Calu3 (cell line): Measurements from ENCODE around the gene KANK4. TPM values are rescaled to one million over a fixed set of nuclear protein-coding genes. Genes with fewer than 3 reads are reported as not detected.

ENCODE experiments used
- BruUV-seq: library from RNA; stranded (reverse); fragments of 400-500 nt; replicated peaks from 2 replicates; lab custom pipeline; 2021; lab: Mats Ljungman, UMichigan
- CTCF ChIA-PET: fragments of 300-600 bp; sonication (Branson Sonifier 250); formaldehyde crosslinking; loops from one replicate; lab custom pipeline; 2022; ENCODE audit warnings: antibody characterized with exemption; lab: Charles Lee
- DNase-seq: peaks from one replicate; pipeline ENCODE4 v3.0.0; 2022
- H3K27ac Mint-ChIP-seq: one replicate; pipeline ENCODE4 v1.8.0; 2022; ENCODE audit warnings: mixed read lengths; ENCODE audit not compliant: unreplicated experiment
- H3K27me3 Mint-ChIP-seq: one replicate; pipeline ENCODE4 v1.8.0; 2022; ENCODE audit warnings: mixed read lengths; ENCODE audit not compliant: unreplicated experiment
- H3K36me3 Mint-ChIP-seq: one replicate; pipeline ENCODE4 v1.8.0; 2022; ENCODE audit warnings: mild to moderate bottlenecking, moderate library complexity, mixed read lengths; ENCODE audit not compliant: insufficient read depth, unreplicated experiment
- H3K4me1 Mint-ChIP-seq: one replicate; pipeline ENCODE4 v1.8.0; 2022; ENCODE audit warnings: mild to moderate bottlenecking, low read depth, mixed read lengths; ENCODE audit not compliant: unreplicated experiment
- H3K4me3 Mint-ChIP-seq: one replicate; pipeline ENCODE4 v1.8.0; 2022; ENCODE audit warnings: mild to moderate bottlenecking, low read depth, moderate library complexity, mixed read lengths; ENCODE audit not compliant: unreplicated experiment
- H3K9me3 Mint-ChIP-seq: one replicate; pipeline ENCODE4 v1.8.0; 2022; ENCODE audit warnings: low read depth, mixed read lengths; ENCODE audit not compliant: unreplicated experiment
- intact Hi-C: fragments of 100-400 bp; cut with micrococcal nuclease; formaldehyde crosslinking; loops from one replicate; pipeline ENCODE4 v1.10.0; 2022; ENCODE audit not compliant: unreplicated experiment
- total RNA-seq: library from RNA; stranded (reverse); gene quantifications from 2 replicates; pipeline ENCODE4 v1.2.3, GENCODE V29; 2022
- TF ChIP-seq, protein P1 (sequence below): fragments of 200-600 bp; IDR thresholded peaks from one replicate; pipeline ENCODE4 v1.8.0; 2022; ENCODE audit warnings: antibody characterized with exemption; ENCODE audit not compliant: unreplicated experiment

The KANK4 gene
- total RNA-seq, 1 experiment from 2014 or later, result not detected

- DNase-seq, result no peak
- no peaks in the 10 kb centered on the region for H3K36me3 Mint-ChIP-seq
- intact Hi-C loops, result no loop called here
- BruUV-seq, result no TSS peak
- TF ChIP-seq, protein P1, sequence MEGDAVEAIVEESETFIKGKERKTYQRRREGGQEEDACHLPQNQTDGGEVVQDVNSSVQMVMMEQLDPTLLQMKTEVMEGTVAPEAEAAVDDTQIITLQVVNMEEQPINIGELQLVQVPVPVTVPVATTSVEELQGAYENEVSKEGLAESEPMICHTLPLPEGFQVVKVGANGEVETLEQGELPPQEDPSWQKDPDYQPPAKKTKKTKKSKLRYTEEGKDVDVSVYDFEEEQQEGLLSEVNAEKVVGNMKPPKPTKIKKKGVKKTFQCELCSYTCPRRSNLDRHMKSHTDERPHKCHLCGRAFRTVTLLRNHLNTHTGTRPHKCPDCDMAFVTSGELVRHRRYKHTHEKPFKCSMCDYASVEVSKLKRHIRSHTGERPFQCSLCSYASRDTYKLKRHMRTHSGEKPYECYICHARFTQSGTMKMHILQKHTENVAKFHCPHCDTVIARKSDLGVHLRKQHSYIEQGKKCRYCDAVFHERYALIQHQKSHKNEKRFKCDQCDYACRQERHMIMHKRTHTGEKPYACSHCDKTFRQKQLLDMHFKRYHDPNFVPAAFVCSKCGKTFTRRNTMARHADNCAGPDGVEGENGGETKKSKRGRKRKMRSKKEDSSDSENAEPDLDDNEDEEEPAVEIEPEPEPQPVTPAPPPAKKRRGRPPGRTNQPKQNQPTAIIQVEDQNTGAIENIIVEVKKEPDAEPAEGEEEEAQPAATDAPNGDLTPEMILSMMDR, result no peak
- no peak overlapping the region for H3K27ac Mint-ChIP-seq
- CTCF ChIA-PET, result interaction anchor here (0.7 kb wide), 1 partner anchor 1208 kb away, joined by 3 read pairs; no protein-coding TSS in a partner anchor
- H3K27me3 Mint-ChIP-seq, result no peaks in the 10 kb centered on the region
- H3K4me1 Mint-ChIP-seq, result no peaks in the 10 kb centered on the region
- H3K4me3 Mint-ChIP-seq, result no peak overlapping the region
- peaks cover 11% of the 10 kb centered on the region for H3K9me3 Mint-ChIP-seq
Observed at GRCh38 chr1:62209931-62210595, 109.2 kb downstream of the KANK4 start.

- TF ChIP-seq, protein P1, result no peak
- H3K4me3 Mint-ChIP-seq, result no peak overlapping the region
- H3K27me3 Mint-ChIP-seq, result no peaks in the 10 kb centered on the region
- no peaks in the 10 kb centered on the region for H3K36me3 Mint-ChIP-seq
- CTCF ChIA-PET, result interaction anchor here (0.7 kb wide), 1 partner anchor 65 kb away, joined by 3 read pairs; no protein-coding TSS in a partner anchor
- H3K4me1 Mint-ChIP-seq, result no peaks in the 10 kb centered on the region
- intact Hi-C loops, result no loop called here
- H3K27ac Mint-ChIP-seq, result no peak overlapping the region
- no TSS peak for BruUV-seq
- H3K9me3 Mint-ChIP-seq, result peaks cover 11% of the 10 kb centered on the region
- DNase-seq, result no peak
Observed at GRCh38 chr1:62208970-62209369, 110.3 kb downstream of the KANK4 start.

DNA sequence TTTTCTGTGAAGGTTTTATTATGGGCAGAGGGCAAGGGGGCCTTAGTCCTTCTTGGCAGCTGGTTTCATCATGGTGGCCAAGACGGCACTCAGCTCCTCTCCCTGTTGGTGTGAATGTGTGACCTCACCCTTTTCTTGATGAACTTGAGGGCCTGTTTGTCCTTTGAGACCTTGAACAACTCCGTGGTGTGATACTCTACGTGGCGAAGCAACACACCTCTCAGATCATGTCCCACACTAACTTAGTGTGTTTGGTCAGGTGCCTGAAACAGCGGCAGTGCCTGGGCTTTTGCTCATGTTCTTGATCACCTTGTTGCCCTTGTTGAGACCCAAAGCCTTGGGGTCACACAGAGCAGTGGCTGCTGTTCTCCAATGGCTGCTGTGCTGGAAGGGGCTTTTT, 111.1 kb downstream of the KANK4 start:
- H3K4me1 Mint-ChIP-seq, result no peaks in the 10 kb centered on the region
- no peak for DNase-seq
- peaks cover 11% of the 10 kb centered on the region for H3K9me3 Mint-ChIP-seq
- H3K4me3 Mint-ChIP-seq, result no peak overlapping the region
- no TSS peak for BruUV-seq
- H3K27ac Mint-ChIP-seq, result no peak overlapping the region
- CTCF ChIA-PET, result no interaction called here
- intact Hi-C loops, result no loop called here
- no peaks in the 10 kb centered on the region for H3K27me3 Mint-ChIP-seq
- TF ChIP-seq, protein P1, result no peak
- no peaks in the 10 kb centered on the region for H3K36me3 Mint-ChIP-seq

DNA sequence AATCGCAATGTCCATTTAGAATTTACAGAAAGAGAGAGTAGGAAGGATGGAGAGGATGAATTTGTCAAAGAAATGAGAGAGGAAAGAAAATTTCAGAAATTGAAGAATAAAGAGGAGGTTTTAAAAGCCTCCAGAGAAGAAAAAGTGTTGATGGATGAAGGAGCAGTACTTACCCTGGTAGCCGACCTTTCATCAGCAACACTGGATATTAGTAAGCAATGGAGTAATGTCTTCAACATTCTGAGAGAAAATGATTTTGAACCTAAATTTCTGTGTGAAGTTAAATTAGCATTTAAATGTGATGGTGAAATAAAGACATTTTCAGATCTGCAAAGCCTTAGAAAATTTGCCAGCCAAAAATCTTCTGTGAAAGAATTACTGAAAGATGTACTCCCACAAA, 112.0 kb downstream of the KANK4 start:
- no peak for DNase-seq
- intact Hi-C loops, result no loop called here
- Mint-ChIP-seq H3K36me3 (no peaks in the 10 kb centered on the region), H3K27ac (no peak overlapping the region), H3K4me3 (no peak overlapping the region), H3K9me3 (peaks cover 11% of the 10 kb centered on the region), H3K27me3 (no peaks in the 10 kb centered on the region), H3K4me1 (no peaks in the 10 kb centered on the region)
- BruUV-seq, result no TSS peak
- CTCF ChIA-PET, result no interaction called here
- TF ChIP-seq, protein P1, result no peak
